Measurements from ENCODE around the gene LCTL.

LCTL gene, protein sequence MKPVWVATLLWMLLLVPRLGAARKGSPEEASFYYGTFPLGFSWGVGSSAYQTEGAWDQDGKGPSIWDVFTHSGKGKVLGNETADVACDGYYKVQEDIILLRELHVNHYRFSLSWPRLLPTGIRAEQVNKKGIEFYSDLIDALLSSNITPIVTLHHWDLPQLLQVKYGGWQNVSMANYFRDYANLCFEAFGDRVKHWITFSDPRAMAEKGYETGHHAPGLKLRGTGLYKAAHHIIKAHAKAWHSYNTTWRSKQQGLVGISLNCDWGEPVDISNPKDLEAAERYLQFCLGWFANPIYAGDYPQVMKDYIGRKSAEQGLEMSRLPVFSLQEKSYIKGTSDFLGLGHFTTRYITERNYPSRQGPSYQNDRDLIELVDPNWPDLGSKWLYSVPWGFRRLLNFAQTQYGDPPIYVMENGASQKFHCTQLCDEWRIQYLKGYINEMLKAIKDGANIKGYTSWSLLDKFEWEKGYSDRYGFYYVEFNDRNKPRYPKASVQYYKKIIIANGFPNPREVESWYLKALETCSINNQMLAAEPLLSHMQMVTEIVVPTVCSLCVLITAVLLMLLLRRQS

DNA sequence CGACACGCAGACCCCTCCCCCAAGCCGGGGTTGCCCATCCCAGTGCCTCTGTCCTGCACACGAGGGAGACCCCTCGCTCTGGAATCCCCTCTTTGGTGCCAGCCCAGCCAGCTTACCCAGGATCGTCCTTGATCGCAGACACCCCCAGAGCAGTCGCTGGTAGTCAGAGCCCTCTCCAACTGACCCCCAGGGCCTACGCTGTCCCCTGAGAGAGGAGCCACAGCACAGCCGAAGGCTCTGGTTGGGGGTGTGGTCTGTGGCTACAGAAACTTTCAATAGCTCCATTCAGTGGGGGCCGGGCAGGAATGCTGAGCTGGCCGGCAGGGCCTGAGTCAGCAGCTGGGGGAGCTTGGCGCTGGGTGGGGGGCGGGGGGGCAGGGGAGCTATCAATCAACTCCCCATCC lies at the start of gene LCTL:
LCTL (minus strand) TSS at position 258 of the 404 bp plus-strand sequence. CDS start 633 bp downstream, outside the sequence.
- DNase-seq = no peak

DNA sequence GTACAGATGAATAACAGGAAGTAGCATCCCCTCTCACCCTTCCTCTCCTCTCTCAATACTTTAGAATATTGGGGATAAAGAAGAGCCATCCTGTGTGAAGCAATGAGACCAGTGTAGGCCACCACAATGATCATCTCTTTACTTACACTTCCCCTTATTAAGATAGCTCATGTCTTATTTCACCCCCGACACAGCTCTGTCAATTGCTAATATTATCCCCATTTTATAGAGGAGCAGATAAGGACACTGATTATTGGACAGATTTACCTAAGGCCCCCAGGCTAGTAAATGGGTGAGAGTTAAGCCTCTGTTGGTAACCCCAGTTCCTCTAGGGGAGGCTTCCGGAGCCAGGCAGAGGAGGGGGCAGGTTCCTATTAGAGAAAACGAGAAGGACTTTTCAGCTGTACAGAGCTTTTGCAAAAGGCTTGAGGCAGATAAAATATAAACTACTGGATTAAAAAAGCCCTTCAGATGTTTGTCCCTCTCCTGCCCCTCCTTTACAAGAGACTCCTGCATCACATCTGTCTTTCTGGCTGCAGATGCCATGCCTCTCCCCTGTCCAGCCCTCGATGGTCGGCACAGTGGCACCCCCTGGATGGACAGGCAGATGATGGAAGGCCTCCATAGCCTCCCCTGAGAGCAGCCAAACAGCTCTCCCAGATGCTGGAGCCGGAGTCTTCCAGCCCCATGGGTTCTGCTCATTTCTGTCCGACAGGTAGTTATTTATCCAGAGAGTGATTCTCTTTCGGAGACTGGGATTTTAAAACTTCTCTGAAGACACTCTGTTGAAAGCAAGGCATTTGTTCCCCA lies 49.4 kb upstream of the LCTL start:
- no peak for DNase-seq

DNA sequence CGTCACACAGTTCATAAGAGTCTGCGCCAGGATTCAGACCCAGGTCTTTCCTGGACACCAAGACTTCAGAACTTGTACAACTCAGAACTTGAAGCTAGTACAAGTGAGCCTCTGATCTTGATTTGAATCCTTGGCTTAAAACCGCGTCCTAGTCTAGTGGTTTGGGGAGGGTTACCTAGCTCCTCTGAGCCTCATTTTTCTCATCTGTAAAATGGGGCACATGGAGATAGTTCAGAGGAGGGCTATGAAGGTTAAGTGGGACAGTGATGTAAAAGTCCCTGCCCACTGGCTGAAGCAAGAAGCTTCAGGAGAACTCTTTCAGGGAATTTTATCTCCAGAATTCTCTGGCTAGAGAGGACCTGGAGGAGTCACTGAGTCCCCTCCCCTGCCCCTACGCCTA lies 48.7 kb upstream of the LCTL start:
- no peak for DNase-seq

DNA sequence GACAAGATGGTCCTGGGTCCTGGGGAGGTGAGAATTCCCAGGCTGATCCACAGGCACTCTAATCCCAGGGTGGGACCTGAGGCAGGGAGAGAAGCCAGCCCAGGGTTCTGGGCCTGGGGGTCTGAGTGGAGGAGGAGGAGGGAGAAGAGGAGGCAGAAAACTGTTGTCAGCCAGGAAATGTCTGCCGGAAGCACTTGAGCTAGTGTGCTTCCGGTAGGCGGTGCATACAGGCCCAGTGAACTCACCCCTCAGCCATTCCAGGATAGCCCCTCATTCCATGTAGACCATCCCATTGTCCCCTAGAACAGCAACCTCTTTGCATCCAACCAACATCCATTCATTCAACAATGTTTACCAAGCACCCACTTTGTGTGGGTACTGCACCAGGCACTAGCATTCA lies 47.9 kb upstream of the LCTL start:
- DNase-seq = no peak

DNA sequence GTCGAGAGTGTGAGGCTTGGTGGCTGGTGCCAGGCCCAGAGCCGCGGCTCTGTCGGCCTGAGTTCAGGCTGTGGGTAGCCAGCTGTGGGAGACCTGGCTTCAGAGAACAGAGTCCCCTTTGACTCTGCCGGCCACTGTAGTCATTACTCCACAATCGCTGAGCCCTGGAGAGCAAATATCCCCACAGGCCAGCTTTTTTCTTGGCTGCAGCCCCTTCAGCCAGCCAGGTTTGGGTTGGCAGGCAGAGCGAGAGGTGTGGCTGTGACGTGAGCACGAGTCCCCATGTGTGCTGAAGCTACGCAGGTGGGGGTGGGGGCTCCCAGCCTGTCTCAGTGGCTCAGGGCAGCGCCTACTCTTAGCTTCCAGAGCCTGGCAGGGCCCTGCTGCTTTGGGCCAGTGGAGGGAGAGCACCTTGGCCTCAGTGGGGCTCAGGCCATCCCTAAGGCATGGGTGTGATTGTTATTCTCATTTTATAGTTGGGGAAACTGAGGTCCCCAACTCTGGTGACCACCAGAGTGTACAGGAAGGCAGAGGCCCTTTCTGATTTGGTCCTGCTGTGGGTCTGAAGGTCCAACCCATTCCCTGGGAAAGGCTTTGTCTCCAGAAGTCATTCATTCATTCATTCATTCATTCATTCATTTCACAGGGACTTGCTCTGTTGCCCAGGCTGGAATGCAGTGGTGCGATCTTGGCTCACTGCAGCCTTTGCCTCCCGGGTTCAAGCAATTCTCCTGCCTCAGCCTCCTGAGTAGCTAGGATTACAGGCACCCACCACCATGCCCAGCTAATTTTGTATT lies 45.7 kb upstream of the LCTL start:
- no peak for DNase-seq

DNA sequence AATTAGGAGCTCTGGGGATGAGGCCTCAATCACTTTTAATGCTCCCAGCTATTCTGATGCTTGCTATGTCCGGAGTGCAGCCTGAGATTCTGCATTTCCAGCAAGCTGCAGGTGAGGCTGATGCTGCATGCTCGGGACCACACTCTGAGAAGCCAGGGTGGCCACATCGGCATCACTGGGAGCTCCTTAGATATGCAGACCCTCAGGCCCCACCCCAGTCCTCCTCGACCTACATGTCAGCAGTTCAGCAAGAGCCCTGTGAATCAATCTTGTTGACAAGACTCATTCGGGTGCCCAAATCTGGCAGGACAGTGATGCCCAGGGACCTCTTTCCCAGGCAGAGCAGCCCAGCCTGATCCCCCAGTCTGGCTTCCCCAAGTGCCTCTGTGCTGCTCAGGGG lies 44.1 kb upstream of the LCTL start:
- no peak for DNase-seq

DNA sequence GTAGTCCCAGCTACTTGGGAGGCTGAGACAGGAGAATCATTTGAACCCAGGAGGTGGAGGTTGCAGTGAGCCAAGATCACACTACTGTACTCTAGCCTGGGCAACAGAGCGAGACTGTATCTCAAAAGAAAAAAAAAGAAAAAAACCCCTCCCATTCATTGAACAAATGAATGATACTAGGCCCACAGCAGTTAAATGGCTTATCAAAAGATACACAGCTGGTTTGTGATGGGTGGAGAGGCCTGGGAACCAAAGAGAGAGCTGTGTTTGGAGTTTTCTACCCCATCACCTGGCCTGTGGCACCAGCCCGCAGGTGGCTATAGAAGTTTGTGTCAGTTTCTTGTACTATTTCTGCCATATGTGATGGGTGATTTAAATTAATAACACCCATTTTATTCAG lies 43.1 kb upstream of the LCTL start:
- no peak for DNase-seq

DNA sequence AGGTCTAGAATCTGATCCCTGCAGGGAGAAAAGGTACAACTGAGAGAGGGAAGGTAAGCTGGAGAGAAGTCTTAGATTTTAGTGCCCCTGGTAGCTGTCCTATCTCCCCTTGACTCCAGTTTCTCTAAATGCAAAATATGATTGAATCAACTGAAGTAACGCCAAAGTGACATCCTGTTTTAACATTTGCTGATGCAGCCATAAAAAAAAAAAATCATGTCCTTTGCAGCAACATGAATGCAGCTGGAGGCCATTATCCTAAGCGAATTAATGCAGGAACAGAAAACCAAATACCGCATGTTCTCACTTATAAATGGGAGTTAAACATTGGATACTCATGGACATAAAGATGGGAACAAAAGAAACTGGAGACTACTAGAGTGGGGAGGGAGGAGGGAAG lies 42.4 kb upstream of the LCTL start:
- no peak for DNase-seq

DNA sequence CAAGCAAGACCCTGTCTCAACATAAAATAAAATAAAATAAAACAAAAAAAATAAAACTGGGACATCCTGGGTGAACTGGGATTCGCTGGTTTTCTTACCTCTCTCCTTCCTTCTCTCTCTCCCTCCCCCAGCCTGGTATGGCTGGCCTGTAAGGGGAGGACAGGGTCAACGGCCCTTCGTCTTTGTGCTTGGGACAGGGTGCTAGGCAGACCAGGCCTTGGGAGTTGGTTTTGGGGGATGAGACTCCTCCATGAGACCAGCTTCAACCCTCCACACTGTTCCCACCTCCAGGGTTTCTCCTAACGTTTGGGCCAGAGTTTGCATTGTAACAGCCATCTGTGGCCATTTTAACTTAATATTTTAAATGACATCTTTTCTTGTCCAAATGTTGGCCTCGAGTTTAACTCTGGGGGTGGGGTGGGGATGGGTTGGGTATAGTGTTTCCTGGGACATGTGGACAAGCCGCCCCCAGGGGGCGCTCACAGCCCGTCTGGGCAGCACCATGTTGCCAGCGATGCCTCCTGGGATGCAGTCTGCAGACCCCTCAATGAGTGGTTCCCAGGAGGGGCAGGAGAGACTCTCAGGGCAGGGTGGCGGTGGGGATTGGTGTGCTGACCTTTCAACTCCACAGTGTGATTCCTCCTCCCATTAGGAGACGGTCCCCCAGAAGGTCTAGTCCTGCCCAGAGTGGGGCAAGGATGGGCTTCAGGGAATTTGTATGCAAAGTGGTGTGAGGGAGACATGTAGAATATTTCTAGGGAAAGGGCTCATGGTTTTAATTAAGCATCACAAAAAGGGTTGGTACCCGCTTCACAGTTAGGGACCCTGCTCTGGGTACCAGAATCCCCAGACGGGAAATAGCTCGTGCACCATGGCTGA lies 37.7 kb upstream of the LCTL start:
- DNase-seq = no peak

DNA sequence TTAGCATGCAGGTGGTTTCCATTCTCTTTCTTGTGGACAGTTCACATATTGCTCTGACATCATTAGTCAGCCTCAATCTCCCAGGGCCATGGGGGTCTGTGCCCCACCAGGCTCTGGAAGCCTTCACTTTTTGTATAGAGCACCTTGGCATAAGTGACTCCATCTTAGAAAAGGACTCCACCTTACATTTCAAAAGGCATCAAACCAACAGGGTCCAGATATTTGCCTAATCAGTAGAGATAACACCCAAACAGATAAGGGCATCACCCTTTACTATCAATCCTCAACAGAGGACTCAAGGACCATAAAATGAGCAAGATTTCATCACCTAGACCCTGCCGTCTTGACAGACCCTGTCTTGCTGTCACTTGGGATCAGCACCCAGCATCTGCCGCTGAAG lies 35.7 kb upstream of the LCTL start:
- DNase-seq = no peak

DNA sequence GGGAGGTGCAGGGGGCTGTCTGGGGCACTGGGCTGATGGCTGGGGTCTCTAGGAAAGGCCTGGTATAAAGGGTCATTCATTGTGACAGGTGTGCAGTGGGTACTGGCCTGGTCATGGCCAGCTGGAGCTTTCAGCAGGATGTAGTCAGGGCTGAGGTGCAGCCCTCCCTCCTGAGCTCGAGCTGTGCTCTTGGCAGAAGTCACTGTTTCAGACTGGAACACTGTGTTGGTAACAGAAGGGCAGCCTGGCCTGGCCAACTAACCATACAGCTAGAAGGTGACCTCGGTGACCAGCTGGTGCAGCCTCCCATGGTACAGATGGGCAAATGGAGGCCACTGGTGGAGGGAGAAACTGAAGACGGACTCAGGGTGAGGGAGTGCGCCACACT lies 34.4 kb upstream of the LCTL start:
- DNase-seq = no peak

DNA sequence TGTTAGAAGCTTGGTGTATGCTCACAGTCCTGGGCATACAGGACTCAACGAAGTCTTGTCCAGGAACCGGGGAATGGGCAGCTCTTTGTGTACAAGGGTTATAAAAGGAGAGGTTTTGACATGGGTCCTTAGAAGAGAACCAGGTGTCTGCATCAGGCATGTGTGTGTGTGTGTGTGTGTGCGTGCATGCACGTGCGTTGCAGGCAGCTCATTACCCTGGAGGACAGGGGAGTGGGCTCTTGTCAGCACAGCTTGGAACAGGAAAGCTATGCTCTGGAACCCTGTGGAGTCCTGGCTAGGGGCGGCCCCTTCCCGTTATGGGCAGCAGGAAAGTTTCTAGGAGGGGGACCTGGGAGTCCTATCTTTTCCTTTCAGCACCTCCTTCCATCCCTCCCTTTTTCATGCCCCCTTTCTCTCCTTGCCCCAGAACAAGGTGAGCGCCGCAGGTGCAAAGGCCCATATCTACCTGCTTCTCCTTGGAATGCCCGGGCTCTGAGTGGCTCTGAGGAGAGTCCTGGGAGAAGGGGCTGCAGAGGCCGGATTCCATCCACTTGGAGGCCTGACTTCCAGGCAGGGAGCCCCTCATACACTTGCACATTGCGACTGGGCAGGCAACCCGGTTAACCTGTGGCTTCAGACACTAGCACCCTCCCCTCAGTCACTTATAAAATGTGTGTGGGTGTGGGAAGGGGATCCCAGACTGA lies 33.9 kb upstream of the LCTL start:
- no peak for DNase-seq

DNA sequence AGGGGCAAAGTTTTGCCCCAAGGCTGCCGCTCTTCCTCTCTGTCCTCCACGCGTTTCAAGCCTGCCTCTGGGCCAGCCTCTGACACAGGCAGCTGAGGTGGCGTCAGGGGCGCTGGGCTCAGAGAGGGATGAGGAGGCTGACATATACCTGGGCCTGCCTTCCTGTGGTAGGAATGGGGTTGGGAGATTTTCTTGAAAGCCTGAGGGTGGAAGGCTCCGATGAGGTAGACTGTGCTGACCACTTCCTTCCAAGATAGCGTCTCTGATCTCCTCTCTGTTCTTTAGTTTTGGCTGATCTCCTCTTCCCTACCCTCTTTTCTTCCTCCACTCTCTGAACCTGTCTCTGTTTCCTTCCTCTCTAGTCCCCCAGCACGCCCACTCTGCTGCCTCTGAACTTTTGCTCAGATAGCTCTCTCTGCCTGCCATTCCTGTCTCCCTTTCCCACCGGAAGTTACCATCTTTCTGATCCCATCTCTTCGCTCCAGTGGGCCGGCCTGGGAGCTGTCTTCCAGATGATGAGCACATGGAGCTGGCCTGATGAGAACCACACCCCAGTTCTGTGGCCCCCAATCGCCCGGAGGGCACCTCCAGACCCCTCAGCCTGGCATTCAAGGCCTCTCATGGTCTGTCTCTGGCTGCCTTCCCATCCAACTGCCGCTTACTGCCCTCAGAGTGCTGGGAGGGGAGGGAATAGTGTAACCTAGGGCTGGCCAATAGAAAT lies 32.5 kb upstream of the LCTL start:
- DNase-seq = no peak

DNA sequence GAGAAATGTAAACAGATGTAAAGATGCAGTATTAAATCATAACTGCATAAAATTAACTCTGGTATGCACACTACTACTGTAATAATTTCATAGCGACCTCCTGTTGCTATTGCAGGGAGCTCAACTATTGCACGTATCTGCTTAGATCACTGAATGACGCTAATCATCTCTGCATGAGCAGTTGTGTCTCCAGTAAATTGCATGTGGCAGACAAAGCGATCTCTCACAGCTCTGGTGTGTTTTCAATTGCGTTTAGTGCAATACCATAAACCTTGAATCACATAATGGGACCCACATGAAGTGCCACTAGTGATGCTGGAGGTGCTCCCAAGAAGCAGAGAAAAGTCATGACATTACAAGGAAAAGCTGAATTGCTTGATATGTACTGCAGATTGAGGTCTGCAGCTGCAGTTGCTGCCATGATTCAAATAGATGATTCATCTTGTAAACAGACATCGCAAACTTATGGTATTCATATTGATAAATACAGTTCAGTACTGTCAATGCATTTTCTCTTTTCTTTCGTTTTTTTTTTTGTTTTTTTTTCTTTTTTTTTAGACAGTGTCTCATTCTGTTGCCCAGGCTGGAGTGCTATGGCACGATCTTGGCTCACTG lies 30.2 kb upstream of the LCTL start:
- no peak for DNase-seq

DNA sequence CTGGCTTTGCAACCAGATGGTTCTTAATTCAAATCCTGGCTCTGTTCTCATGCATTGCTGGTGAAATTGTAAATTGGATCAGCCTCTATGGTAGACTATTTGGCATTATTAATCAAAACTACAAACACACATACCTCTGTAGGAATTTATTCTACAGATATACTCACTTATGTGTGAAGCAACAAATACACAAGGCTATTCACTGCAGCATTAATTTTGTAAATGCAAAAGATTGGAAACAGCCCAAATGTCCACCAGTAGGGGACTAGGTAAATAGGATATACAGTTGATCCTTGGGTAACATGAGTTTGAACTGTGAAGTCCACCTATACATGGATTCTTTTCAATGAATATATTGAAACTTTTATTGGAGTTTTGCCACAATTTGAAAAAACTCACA lies 29.5 kb upstream of the LCTL start:
- no peak for DNase-seq

DNA sequence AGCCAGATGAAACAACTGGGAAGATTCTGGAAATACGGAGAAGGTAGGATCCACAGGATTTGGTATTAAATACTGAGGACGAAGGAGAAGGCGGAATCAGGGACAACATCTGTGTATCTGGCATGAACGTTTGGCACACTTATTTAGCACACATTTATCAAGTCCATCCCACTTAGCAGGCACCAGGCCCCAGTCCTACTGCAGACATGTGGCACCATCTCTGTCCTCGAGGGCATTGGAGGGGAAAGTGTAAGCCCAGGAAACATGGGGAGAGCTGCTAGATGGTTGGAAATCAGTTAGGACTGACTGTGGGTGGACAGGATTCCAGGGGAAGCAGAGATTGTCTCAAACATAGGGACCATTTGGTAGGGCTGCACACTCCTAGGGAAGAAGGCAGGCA lies 29.0 kb upstream of the LCTL start:
- no peak for DNase-seq

DNA sequence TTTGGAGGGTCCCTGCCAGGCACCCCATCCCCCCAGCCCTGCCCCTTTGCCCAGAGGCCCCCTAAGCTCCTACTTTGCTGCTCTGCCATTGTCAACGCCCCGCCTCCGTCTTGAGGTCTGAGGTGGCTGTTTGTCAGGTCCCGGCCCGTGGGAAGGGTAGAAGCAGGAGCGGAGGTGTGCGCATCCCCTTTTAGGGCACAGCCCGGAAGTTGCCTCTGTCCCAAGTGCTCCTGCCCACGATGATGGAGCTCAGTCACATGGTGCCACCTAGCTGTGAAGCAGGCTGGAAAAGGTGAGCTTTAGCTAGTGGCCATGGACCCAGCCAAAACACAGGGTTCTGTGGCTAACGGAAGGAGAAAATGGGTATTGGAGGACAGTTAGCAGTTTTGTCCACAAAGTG lies 28.5 kb upstream of the LCTL start:
- DNase-seq = no peak

DNA sequence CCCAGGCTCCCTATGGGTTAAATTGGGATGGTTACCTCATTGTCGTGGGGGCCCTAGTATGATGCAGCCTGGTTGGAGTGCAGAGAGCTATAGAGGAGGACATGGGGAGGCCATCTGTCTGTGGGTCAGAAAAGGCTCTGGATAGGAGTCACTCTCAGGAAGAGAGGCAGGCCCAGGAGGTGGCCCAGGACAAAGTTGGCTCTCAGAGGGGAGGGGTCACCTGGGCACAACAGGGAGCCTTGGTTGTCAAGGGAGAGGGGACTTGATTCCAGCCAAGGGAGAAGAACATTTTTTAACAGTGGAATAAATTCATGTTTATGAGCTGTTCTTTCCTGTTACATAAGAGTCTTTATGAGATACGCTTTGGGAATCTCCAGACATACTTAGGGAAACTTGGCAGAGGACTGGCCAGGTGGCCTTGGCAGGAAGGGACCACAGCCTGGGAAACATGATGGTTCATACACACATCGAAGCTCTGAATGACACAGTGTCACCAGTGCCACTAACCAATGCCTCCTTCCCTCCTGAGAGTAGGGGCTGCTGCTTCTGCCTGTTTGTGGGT lies 27.5 kb upstream of the LCTL start:
- DNase-seq = no peak

DNA sequence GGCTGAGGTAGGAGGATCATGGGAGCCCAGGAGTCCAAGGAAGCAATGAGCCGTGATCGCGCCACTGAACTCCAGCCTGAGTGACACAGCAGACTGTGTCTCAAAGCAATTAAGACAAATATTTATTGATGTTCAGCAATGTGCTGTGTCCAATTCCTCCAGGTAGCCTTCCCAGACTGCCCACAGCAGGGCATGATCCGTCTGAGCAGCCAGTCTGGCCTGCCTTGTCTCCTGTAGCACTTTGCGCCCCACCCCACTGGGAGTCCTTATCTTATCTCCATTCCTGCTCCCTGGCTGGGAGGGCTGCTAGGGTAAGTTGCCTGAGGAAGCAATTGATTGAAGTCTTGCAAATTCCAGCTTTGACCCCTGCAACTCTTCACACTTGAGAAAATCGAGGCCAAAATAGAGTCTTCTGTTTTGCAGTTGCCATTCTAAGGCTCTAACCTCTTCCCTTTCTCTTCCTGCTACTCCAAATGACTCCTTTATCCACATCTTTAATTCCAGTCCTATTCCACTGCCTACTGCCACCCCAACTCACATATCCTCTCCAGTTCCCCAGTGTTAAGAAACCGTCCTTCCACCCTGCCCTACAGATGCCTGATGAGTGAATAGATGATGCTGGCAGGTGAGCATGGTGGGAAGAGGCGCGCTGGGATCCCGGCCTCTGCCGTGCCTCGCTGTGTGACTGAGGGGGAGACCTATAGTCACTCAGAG lies 26.9 kb upstream of the LCTL start:
- DNase-seq = no peak

All from NCI-H524 treated with DMSO at 0.1 percent for 48 hours (cell line).